ENCODE data around the gene PRKCSH.

GRCh38 chr19:11494634-11495285 lies 59.3 kb downstream of the PRKCSH start:
- no peak for TF ChIP-seq CTCF (conservative IDR thresholded peaks at IDR 0.05)
- TF ChIP-seq ZFX (IDR thresholded peaks at IDR 0.05): no peak

Measured in C4-2B (cell line).